NB4 (cell line): ENCODE results near the gene CFP.

Source experiments
- DNase-seq: peaks from one replicate; pipeline ENCODE4 v3.0.0; 2010; ENCODE audit warnings: low read depth
- H3K4me3 ChIP-seq: one replicate; pipeline ENCODE4 v1.5.1; 2011; ENCODE audit warnings: mild to moderate bottlenecking, low read depth, low read length, moderate library complexity
- MYC ChIP-seq: IDR thresholded peaks from 2 replicates; pipeline ENCODE4 v1.6.1; 2011; ENCODE audit warnings: low read depth, low read length
- POLR2A ChIP-seq: IDR thresholded peaks from 2 replicates; pipeline ENCODE4 v1.6.1; 2011; ENCODE audit warnings: mild to moderate bottlenecking; ENCODE audit not compliant: insufficient read length; ENCODE audit errors: extremely low read depth
- TF ChIP-seq, protein P1 (sequence below): IDR thresholded peaks from 2 replicates; pipeline ENCODE4 v1.6.1; 2011; ENCODE audit warnings: low read depth, low read length
- TF ChIP-seq, protein P2 (sequence below): IDR thresholded peaks from one replicate; pipeline ENCODE4 v1.5.1; 2012; ENCODE audit warnings: low read depth, low read length

The CFP gene

DNA sequence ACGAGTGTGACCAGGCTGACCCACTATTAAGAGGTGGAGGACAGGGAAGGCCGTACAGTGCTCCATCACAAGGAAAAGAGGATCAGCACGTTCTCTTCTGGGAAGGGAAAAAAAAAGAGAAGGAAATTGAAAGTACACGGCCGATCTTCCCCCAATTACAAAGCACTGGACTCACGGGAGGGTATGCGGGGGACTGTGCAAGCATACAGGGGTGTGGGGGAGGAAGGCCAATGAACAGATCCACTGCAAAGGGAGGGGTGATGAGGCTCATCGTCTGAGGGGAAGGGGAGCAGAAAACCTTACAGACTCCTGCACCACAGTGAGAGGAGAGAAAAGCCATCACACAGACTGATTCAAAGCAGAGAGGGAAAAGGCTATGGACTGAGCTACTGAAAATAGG is 19.5 kb upstream of the CFP start:
- H3K4me3 ChIP-seq = peak overlapping the region; percentile 73
- TF ChIP-seq POLR2A (no peak), MYC (no peak)
- TF ChIP-seq, protein P1, sequence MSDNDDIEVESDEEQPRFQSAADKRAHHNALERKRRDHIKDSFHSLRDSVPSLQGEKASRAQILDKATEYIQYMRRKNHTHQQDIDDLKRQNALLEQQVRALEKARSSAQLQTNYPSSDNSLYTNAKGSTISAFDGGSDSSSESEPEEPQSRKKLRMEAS = no peak
- TF ChIP-seq, protein P2, sequence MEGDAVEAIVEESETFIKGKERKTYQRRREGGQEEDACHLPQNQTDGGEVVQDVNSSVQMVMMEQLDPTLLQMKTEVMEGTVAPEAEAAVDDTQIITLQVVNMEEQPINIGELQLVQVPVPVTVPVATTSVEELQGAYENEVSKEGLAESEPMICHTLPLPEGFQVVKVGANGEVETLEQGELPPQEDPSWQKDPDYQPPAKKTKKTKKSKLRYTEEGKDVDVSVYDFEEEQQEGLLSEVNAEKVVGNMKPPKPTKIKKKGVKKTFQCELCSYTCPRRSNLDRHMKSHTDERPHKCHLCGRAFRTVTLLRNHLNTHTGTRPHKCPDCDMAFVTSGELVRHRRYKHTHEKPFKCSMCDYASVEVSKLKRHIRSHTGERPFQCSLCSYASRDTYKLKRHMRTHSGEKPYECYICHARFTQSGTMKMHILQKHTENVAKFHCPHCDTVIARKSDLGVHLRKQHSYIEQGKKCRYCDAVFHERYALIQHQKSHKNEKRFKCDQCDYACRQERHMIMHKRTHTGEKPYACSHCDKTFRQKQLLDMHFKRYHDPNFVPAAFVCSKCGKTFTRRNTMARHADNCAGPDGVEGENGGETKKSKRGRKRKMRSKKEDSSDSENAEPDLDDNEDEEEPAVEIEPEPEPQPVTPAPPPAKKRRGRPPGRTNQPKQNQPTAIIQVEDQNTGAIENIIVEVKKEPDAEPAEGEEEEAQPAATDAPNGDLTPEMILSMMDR = no peak
- peak; percentile 59 for DNase-seq

DNA sequence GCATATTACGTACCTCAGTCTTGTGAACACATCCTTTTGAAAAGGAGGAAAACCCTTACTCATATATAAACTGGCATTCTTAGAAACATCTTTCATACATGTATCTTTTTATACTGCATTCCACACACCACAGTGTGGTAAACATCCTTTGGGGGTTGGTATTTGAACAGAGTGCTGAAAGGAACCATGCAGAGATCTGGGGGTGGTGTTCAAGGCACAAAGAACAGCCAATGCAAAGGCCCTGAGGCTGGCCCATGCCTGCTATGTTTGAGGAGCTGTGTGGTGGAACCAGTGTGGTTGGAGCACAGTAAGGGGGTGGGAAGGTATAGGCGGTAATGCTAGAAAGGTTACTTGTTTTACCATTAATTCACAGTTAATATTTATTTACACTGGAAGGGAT is 18.6 kb upstream of the CFP start:
- DNase-seq = no peak
- peak overlapping the region; percentile 73 for H3K4me3 ChIP-seq
- TF ChIP-seq, protein P2 = no peak
- TF ChIP-seq, protein P1 = no peak
- TF ChIP-seq MYC = no peak
- TF ChIP-seq POLR2A = no peak

GRCh38 chrX:47646636-47647035 is 16.9 kb upstream of the CFP start:
- no peak overlapping the region for H3K4me3 ChIP-seq
- TF ChIP-seq MYC (no peak), POLR2A (no peak)
- TF ChIP-seq, protein P1 = no peak
- TF ChIP-seq, protein P2 = no peak
- DNase-seq = no peak

GRCh38 chrX:47645530-47645929 is 15.8 kb upstream of the CFP start:
- TF ChIP-seq, protein P2 = no peak
- TF ChIP-seq, protein P1 = no peak
- no peak for TF ChIP-seq MYC
- no peak for TF ChIP-seq POLR2A

DNA sequence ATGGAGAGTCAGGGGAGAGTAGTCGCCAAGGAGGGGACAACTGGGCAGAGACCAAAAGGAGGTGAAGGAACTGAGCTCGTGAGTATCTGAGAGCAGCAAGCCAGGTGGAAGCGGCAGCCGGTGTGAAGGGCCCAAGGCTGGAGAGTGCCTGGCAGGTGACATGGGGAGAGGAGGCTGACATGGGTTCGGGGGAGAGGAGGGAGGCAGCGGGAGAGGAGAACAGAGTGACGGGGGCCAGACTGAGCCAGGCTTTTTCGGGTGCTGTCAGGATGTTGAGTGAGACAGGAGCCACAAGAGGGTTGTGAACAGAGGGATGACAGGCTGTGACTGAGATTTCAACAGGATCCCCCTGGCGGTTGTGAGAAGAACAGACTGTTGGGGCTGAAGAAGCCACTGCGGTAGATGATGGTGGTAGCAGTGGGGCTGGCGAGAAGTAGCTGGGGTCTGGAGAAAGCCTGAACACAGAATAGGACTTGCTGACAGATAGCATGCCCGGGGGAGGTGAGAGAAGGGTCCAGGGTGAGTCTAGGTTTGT is 14.9 kb upstream of the CFP start:
- no peak overlapping the region for H3K4me3 ChIP-seq
- DNase-seq = peak; percentile 28
- TF ChIP-seq, protein P1 = no peak
- TF ChIP-seq POLR2A (no peak), MYC (no peak)
- TF ChIP-seq, protein P2 = no peak

More at GRCh38 chrX:47645530-47645929, 15.8 kb upstream of the CFP start:
- H3K4me3 ChIP-seq = no peak overlapping the region
- DNase-seq = no peak

- no peak for TF ChIP-seq POLR2A
- TF ChIP-seq, protein P2 = peak; percentile 35
- DNase-seq = peak; percentile 60
- H3K4me3 ChIP-seq = no peak overlapping the region
These were observed 14.2 kb upstream of the CFP start for GRCh38 chrX:47643926-47644325.
